Thyroid gland (tissue), 4 donors: ENCODE results near the gene KRTAP5-7. TPM values are rescaled to one million over a fixed set of nuclear protein-coding genes. Genes with fewer than 3 reads are reported as not detected.

Experiments
- DNase-seq, 2 donors: peaks; one replicate each; pipeline ENCODE4 v3.0.0-alpha.2; 2019
- H3K27ac ChIP-seq, 3 donors: fragments of 200-600 bp; sonication (generic); 1 replicate in 2 of 3; 2 replicates in 1 of 3; pipeline ENCODE4 v1.5.1; 2016 to 2019; ENCODE audit warnings: mild to moderate bottlenecking in 1 of 3, moderate library complexity in 1 of 3
- H3K27me3 ChIP-seq: fragments of 200-600 bp; sonication (generic); one replicate; pipeline ENCODE4 v1.5.1; 2019
- H3K36me3 ChIP-seq, 2 donors: fragments of 200-600 bp; sonication (generic); one replicate each; pipeline ENCODE4 v1.5.1; 2016 to 2019
- H3K4me1 ChIP-seq, 2 donors: fragments of 200-600 bp; sonication (generic); one replicate each; pipeline ENCODE4 v1.5.1; 2017 to 2019
- H3K4me3 ChIP-seq, 3 donors: fragments of 200-600 bp; sonication (generic); replicated peaks in 1 of 3; 1 replicate in 2 of 3; 2 replicates in 1 of 3; pipeline ENCODE4 v1.5.1; 2016; ENCODE audit warnings: mild to moderate bottlenecking in 1 of 3
- H3K9me3 ChIP-seq: fragments of 200-600 bp; sonication (generic); one replicate; pipeline ENCODE4 v1.5.1; 2017
- POLR2A ChIP-seq, 2 donors: fragments of 450-650 bp; IDR thresholded peaks; one replicate each; pipeline ENCODE4 v1.6.1; 2017; ENCODE audit warnings: antibody characterized with exemption in 2 of 2, mild to moderate bottlenecking in 2 of 2, moderate library complexity in 1 of 2
- WGBS, 2 donors: methylation state at CpG; one replicate each; pipeline ENCODE4 v1.1.5; 2017; 5-methylcytosine and 5-hydroxymethylcytosine counted together
- intact Hi-C: fragments of 100-400 bp; cut with DNase I; formaldehyde crosslinking; loops from one replicate; pipeline ENCODE4 v1.15.1; 2023
- small RNA-seq: library from RNA; depleted of rRNA; stranded (forward); fragments of <200 nt; gene quantifications from one replicate; pipeline ENCODE3, GENCODE V24; 2016
- total RNA-seq, 4 donors: library from RNA; depleted of rRNA; stranded (reverse); fragments of >200 nt; gene quantifications; one replicate each; pipeline ENCODE4 v1.2.3, GENCODE V29; 2016
- TF ChIP-seq, protein P1 (sequence below), 6 experiments: fragments of 200-600 bp in 3 of 6; fragments of 450-650 bp in 3 of 6; sonication (generic) in 3 of 6; IDR thresholded peaks; one replicate each; pipeline ENCODE4 v1.5.1; 2016 to 2019; ENCODE audit warnings: antibody characterized with exemption in 6 of 6, mild to moderate bottlenecking in 2 of 6, inconsistent platforms in 1 of 6, moderate library complexity in 1 of 6

The KRTAP5-7 gene
- total RNA-seq, 4 donors from 2014 or later, result 1.2 TPM; not detected in 3

GRCh38 chr11:71577469-71578004 lies 50.5 kb downstream of the KRTAP5-7 start:
- Histone ChIP-seq H3K27me3 (no peaks in the 10 kb centered on the region), H3K36me3 (no peaks in the 10 kb centered on the region), H3K4me3 (no peak overlapping the region), H3K27ac (no peak overlapping the region), H3K4me1 (no peaks in the 10 kb centered on the region), H3K9me3 (no peaks in the 10 kb centered on the region)
- TF ChIP-seq, protein P1, sequence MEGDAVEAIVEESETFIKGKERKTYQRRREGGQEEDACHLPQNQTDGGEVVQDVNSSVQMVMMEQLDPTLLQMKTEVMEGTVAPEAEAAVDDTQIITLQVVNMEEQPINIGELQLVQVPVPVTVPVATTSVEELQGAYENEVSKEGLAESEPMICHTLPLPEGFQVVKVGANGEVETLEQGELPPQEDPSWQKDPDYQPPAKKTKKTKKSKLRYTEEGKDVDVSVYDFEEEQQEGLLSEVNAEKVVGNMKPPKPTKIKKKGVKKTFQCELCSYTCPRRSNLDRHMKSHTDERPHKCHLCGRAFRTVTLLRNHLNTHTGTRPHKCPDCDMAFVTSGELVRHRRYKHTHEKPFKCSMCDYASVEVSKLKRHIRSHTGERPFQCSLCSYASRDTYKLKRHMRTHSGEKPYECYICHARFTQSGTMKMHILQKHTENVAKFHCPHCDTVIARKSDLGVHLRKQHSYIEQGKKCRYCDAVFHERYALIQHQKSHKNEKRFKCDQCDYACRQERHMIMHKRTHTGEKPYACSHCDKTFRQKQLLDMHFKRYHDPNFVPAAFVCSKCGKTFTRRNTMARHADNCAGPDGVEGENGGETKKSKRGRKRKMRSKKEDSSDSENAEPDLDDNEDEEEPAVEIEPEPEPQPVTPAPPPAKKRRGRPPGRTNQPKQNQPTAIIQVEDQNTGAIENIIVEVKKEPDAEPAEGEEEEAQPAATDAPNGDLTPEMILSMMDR (IDR thresholded peaks at IDR 0.05), result no peak
- no peak for TF ChIP-seq POLR2A (IDR thresholded peaks at IDR 0.05)
- intact Hi-C loops, result no loop called here
- 92 to 97% methylated on average over 7 of the region's 7 CpGs for WGBS, 2 donors
- no peak for DNase-seq

Small RNA genes lying within 50 kb of the gene (small RNA-seq; reads per million reads assigned to genes)
- gene AP000867.1, result not detected

Other genes with a start within 250 kb of the KRTAP5-7 start
- 10 to 100 TPM in 3 of 4 donors, 1 to 10 TPM in 1; 8.3 to 32.0 (median 23.7) TPM for gene DHCR7, start 78.9 kb upstream of the KRTAP5-7 start, total RNA-seq
- 100 to 1,000 TPM in 1 of 4 donors, 10 to 100 TPM in 3; 41.9 to 102 (median 54.7) TPM for gene NADSYN1, start 74.1 kb upstream of the KRTAP5-7 start, total RNA-seq
- under 1 TPM in 1 of 4 donors, not detected in 3; 0.49 TPM for gene KRTAP5-8, start 10.8 kb downstream of the KRTAP5-7 start, total RNA-seq
- gene KRTAP5-9, start 21.2 kb downstream of the KRTAP5-7 start, total RNA-seq, result under 1 TPM in 1 of 4 donors, not detected in 3; 0.54 TPM
- not detected for gene KRTAP5-10, start 38.3 kb downstream of the KRTAP5-7 start, total RNA-seq
- not detected for gene KRTAP5-11, start 55.6 kb downstream of the KRTAP5-7 start, total RNA-seq